Naive thymus-derived CD8-positive, alpha-beta T cell (primary cell): ENCODE results near the gene GPX3. TPM values are rescaled to one million over a fixed set of nuclear protein-coding genes. Genes with fewer than 3 reads are reported as not detected.

Experiments used
- ATAC-seq, 2 donors: fragments of 150-1000 bp; cut with Tn5 transposase in 1 of 2; sonication (Bioruptor Pico), chemical (Tn5 transposase) in 1 of 2; 1 replicate in 1 of 2; 2 replicates in 1 of 2; pipeline ENCODE4 v1.10.0; 2021; ENCODE audit warnings: mild to moderate bottlenecking in 2 of 2, moderate library complexity in 2 of 2
- POLR2A ChIA-PET: fragments of 350-600 bp; sonication (Branson Sonifier 250); formaldehyde crosslinking; loops from one replicate; lab custom pipeline; 2021; ENCODE audit warnings: antibody characterized with exemption; lab: Charles Lee
- DNase-seq, 10 donors: peaks; one replicate each; pipeline versions ENCODE4 v3.0.0 to v3.0.0-alpha.2; 2020 to 2022
- H3K27ac Mint-ChIP-seq, 10 donors: one replicate each; pipeline ENCODE4 v1.8.0; 2020 to 2022; ENCODE audit warnings: mild to moderate bottlenecking in 10 of 10, mixed read lengths in 10 of 10, moderate library complexity in 4 of 10, inconsistent platforms in 1 of 10
- H3K27me3 Mint-ChIP-seq, 5 donors: one replicate each; pipeline ENCODE4 v1.8.0; 2021 to 2022; ENCODE audit warnings: mixed read lengths in 5 of 5
- H3K36me3 Mint-ChIP-seq, 3 donors: one replicate each; pipeline ENCODE4 v1.8.0; 2020 to 2022; ENCODE audit warnings: mixed read lengths in 3 of 3, mild to moderate bottlenecking in 2 of 3, inconsistent platforms in 1 of 3
- H3K4me1 Mint-ChIP-seq, 4 donors: one replicate each; pipeline ENCODE4 v1.8.0; 2021 to 2022; ENCODE audit warnings: mixed read lengths in 4 of 4
- H3K4me3 Mint-ChIP-seq, 10 donors: one replicate each; pipeline ENCODE4 v1.8.0; 2020 to 2022; ENCODE audit warnings: mild to moderate bottlenecking in 10 of 10, mixed read lengths in 10 of 10, moderate library complexity in 6 of 10, inconsistent platforms in 1 of 10
- H3K9me3 Mint-ChIP-seq, 9 donors: one replicate each; pipeline ENCODE4 v1.8.0; 2020 to 2022; ENCODE audit warnings: mixed read lengths in 9 of 9, mild to moderate bottlenecking in 3 of 9, inconsistent platforms in 1 of 9, moderate library complexity in 1 of 9
- polyA plus RNA-seq, 3 donors: library from polyadenylated mRNA; unstranded; fragments of 300-500 nt; fragmentation: Illumina TruSeq; gene quantifications; one replicate each; pipeline ENCODE4 v1.2.3, GENCODE V29; 2021
- total RNA-seq, 8 experiments: library from RNA in 2 of 8; stranded (reverse) in 2 of 8; gene quantifications; one replicate each; pipeline ENCODE4 v1.2.3 and lab custom pipeline; 2021 to 2026

GPX3 gene
- total and polyA plus RNA-seq, 5 experiments from 2014 or later, result 0.35 to 1.9 TPM; not detected in 3

GRCh38 chr5:151077967-151078366 lies 57.6 kb downstream of the GPX3 start:
- Mint-ChIP-seq H3K9me3 (no peaks in the 10 kb centered on the region), H3K27me3 (no peaks in the 10 kb centered on the region), H3K27ac (peak overlapping the region in 7 of 10 donors; percentile 75 to 92 (median 86)), H3K36me3 (peaks cover 0 to 30% (median 5%) of the 10 kb centered on the region in 3 donors), H3K4me3 (peak overlapping the region; percentile 77 to 96 (median 92)), H3K4me1 (peaks cover 40 to 83% (median 64%) of the 10 kb centered on the region in 4 donors)
- ATAC-seq, result no peak
- DNase-seq, result no peak
- POLR2A ChIA-PET, result no interaction called here

Other genes with a start within 250 kb of the GPX3 start
- gene SMIM3, start 241.8 kb upstream of the GPX3 start, total RNA-seq, result 1 to 10 TPM; 4.1 to 5.5 TPM
- 10 to 100 TPM in 1 of 3 donors, 1 to 10 TPM in 2; 8.5 to 12.2 (median 8.6) TPM for gene SMIM3, start 241.8 kb upstream of the GPX3 start, polyA plus RNA-seq
- gene IRGM, start 174.1 kb upstream of the GPX3 start, total RNA-seq, result 1 to 10 TPM; 2.2 to 2.8 TPM
- gene IRGM, start 174.1 kb upstream of the GPX3 start, polyA plus RNA-seq, result 1 to 10 TPM in 2 of 3 donors, under 1 TPM in 1; 0.43 to 2.4 (median 1.9) TPM
- gene ZNF300, start 115.6 kb upstream of the GPX3 start, total RNA-seq, result 1 to 10 TPM; 4.6 to 4.8 TPM
- under 1 TPM; 0.20 to 0.89 (median 0.39) TPM for gene ZNF300, start 115.6 kb upstream of the GPX3 start, polyA plus RNA-seq
- 100 to 1,000 TPM; 138 to 140 TPM for gene TNIP1, start 60.4 kb downstream of the GPX3 start, total RNA-seq
- 10 to 100 TPM; 25.6 to 37.5 (median 29.8) TPM for gene TNIP1, start 60.4 kb downstream of the GPX3 start, polyA plus RNA-seq
- gene ANXA6, start 137.2 kb downstream of the GPX3 start, total RNA-seq, result 100 to 1,000 TPM; 334 to 359 TPM
- gene ANXA6, start 137.2 kb downstream of the GPX3 start, polyA plus RNA-seq, result 100 to 1,000 TPM; 242 to 318 (median 254) TPM
- gene CCDC69, start 203.5 kb downstream of the GPX3 start, total RNA-seq, result 100 to 1,000 TPM; 131 to 151 TPM
- gene CCDC69, start 203.5 kb downstream of the GPX3 start, polyA plus RNA-seq, result 100 to 1,000 TPM in 1 of 3 donors, 10 to 100 TPM in 2; 79.8 to 130 (median 98.1) TPM
- gene GM2A, start 232.6 kb downstream of the GPX3 start, total RNA-seq, result 10 to 100 TPM; 12.5 to 13.8 TPM
- gene GM2A, start 232.6 kb downstream of the GPX3 start, polyA plus RNA-seq, result 1 to 10 TPM; 3.8 to 6.5 (median 5.6) TPM